NCI-H1092 treated with DMSO at 0.1 percent for 48 hours (cell line): ENCODE measurements around the gene HOXA3.

ENCODE experiments used
- DNase-seq: peaks from one replicate; lab custom pipeline; 2025; lab: John Stamatoyannopoulos, UW

Gene HOXA3

GRCh38 chr7:27102581-27103442, 49.6 kb downstream of the HOXA3 start, which contains the start of gene HOXA2:
TSS of gene HOXA2 (minus strand) at chr7:27102683. CDS start at chr7:27102500, 183 bp downstream.
- no peak for DNase-seq

- no peak for DNase-seq
Measured at GRCh38 chr7:27101957-27102580, 50.3 kb downstream of the HOXA3 start.

GRCh38 chr7:27101171-27101956, 51.0 kb downstream of the HOXA3 start:
- no peak for DNase-seq

DNA sequence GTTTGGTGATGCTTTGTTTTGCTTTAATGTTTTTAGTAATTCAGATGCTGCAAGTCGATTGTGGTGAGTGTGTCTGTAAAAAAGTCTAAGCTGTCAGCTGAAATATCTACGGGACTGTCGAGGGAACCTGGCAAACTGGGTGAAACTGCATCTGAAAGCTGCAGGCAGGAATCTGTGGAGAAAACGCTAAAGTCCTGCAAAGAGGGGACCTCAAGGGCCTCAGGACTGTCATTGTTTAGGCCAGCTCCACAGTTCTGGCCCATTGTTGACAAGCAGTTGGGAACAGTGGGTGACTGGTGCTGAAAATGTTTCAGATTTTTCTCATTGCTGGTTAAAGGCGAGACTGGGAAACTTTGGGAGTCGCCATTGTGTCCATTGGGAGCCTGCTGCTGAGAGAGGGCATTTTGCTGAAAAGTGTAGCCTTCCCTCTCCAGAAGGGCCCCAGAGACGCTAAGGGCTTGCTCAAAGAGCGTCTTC, 51.7 kb downstream of the HOXA3 start:
- no peak for DNase-seq

DNA sequence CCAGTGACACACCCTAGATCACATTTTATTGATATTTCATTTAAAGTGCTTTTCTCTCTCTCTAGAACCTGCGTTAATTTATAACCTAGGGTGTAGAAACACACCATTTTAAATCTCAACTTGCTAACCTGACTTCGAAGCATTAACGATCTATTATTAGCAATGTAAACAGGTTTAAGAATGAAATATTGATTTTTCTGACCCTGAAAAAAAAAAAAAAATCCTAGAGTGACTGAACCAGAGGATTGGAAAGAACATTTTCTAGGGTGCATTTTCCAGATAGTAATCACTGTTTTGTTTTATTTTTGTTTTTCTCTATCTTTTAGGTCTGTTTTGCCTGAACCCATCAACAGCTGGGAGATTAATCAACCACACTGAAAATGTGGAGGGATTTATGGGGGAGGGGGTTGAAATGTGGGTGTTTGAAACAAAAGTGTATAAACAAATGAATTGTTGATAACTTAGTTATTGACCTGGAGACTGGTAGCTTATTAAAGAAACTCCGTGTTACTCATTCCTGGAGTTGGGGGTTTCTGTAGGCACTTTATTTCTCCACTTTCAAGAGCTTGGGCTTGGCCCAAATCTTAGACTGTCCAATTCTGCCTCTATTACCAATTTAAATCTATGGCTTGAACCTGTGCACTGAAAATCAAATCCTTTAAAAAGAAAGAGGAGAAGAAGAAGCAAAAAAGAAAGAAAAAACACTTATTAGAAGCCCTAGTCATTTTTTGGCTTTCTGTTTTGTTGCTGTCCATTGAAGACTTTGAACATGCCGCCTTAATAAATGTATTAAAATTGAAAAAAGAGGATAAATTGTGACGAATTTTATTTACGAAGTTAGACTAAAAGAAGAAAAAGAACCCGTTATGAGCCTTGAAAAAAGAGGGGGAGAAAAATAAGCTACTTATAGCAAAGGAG, 52.7 kb downstream of the HOXA3 start:
- no peak for DNase-seq

DNA sequence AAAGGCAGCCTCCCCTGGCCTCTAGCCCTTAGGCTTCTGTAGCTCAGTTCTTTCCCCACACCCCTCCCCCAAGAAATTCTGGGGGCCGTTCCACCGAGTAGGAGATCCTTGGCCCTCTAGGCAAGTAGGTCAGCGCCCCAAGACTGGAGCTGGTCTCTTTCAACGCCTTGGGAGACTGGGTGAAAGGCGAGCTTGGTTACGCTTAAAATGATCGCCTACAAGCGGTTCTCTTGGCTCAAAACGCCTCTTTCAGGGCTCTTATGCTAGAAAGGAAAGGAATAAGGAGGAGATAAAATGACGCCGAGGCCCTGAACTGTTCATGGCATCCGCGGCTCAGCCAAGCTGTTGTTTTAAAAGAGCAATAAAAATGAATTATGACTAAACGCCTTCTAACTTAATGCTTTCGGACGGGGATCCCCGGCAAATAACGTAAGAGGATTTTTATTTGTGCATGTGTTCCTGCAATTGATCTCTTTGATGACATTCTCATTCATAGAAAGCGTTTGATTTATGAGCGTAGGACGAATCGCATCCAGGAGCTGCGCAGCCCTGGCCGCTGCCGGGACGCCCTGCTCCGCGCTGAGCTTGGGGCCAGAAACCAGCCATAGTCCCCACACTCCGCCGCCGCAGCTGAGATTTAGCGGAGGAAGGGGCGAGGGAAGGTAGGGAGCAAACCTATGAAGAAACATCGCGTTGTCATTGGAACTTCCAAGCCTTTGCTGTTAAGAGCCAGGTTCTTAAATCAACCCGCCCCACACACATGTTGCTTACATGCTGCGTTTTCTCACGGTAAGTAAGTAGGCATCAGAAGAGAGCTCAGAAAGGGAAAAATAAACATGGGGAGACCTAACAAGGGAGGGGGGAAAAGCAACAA, 53.6 kb downstream of the HOXA3 start:
- DNase-seq = no peak

DNA sequence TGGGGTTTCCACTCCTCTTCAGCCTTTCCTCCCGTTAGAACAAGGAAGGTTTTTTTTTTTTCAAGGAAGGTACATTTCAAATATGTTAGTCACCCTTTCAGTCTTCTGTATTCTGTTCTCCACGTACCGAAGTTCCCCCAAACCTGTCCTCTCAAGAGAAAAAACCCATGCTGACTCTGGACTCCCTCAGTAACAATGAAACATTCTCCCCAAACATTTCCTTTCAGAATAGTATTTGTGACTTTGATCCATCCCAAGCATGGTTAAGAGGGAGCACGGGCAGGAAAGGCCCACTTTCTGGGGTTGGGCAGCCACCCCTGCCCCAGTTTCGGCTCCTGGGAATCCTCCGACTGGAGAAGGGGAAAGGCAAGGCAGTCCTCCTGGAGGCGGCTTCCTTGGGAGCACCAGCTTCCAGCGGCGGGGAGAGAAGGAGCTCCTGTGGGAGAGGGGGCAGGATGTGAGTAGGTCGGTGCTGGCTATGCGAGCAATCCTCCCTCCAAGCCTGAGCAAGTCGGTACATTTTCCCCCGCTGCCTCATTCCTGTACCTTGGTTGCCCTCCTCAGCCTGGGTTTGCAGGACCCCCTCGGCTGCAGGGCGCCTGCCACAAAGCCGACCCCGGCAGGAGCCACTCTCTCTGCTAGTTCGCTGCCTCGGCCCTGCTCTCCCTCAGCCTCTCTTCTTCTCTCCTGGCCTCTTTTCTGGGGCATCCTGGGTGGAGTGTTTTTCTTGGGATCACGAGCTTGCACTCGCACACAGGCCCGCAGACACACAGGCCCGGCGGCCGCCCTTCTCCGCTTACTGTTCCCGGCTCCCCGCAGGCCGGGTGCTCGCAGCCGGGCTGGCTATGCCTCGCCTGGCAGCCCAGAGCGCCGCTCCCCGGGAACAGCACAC, 54.5 kb downstream of the HOXA3 start:
- DNase-seq = no peak

- DNase-seq = peak; percentile 58
Measured at GRCh38 chr7:27096768-27097514, 55.4 kb downstream of the HOXA3 start.

DNA sequence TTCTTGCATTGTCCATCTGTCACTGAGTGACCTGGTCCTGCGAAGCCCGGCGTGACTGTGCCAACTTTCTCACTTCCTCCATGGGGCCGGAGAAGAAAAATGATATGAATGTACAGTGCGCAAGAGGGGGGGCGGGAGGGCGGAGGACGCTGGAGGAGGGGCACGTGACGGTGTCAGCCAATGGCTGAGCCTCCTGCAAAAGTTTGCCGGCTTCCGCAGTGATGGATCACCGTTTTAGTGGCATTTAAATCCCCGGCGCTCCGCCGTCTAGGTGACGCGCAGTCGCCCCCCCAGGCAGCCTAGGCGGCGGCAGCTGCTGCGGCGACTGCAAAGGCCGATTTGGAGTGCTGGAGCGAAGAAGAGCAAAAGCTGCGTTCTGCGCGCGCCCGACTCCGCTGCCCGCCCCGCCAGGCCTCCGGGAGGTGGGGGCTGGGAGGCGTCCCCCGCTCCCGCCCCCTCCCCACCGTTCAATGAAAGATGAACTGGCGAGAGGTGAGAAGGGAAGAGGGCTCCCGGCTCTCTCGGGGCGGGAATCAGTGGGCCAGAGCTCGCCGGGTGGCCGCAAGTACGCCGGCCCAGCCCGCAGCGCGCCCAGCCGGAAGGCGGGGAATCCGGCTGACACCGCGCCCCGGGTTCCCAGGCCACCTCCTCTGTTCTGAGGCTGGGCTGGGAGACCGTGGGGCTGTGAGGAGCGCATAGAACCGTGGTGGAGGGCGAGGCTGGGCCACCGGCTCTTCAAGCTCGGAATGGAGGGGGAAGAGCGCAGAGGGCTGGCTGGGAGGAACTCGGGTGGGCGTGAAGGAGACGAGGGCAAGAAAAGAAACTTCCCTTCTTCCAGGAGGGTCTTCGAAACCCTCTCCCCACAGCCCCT, 56.3 kb downstream of the HOXA3 start, which contains the start of gene HOXA1:
Gene HOXA1 (minus strand): TSS at position 104 of the 871 bp plus-strand sequence. CDS start 88 bp downstream, at position 16.
- peak; percentile 86 for DNase-seq

DNA sequence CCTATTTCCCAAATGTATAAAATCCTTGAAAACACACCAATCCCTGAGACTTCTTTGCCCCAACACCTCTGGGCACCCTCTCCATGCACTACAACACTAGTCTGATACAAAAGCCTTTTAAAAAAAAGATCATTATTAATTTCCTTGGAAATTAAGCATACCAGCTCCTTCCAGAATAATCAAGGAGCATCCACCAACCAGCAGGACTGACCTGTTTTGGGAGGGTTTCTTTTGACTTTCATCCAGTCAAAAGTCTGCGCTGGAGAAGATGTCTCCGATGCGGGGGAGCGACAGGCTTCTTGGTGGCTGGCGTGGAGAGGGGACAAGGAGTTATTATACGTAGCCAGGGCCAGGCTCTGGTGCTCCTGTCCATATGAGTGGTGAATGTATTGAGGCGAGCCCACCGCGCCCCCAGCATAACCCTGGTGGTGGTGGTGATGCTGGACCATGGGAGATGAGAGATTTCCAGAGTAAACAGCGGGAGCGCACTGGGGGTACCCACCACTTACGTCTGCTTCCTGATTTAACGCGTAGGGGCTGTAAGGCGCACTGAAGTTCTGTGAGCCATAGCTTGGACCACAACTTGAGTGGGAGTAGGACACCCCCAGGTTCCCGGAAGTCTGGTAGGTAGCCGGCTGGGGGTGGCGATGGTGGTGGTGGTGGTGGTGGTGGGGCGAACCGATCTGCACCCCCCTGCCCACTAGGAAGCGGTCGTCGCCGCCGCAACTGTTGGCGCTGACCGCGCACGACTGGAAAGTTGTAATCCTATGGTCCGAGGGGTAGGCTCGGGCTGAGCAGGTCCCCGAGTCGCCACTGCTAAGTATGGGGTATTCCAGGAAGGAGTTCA, 57.1 kb downstream of the HOXA3 start:
- no peak for DNase-seq

- no peak for DNase-seq
Measured at GRCh38 chr7:27094304-27095049, 57.9 kb downstream of the HOXA3 start.

GRCh38 chr7:27093184-27093895, 59.0 kb downstream of the HOXA3 start:
- DNase-seq = no peak

DNA sequence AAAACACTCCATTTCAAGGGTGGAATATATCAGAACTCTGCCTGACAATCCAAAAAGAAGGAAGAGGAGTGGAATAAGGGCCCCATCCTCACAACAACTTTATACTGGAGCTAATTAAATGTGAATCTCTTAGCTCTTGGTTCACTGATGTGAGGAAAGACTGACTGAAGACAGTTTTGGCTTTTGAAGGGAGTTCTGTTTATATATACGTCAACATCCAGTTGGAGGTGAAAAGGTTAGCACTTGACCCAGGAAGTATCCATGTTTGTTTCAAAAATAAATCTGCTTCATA, 59.6 kb downstream of the HOXA3 start:
- DNase-seq = no peak

- DNase-seq = peak; percentile 45
Measured at GRCh38 chr7:27091941-27092818, 60.2 kb downstream of the HOXA3 start.
